HG03457 (cell line): ENCODE measurements around the gene ZBTB47.

Experiments used
- ATAC-seq: cut with Tn5 transposase; IDR thresholded peaks from one replicate; pipeline ENCODE4 v1.9.1; 2021; ENCODE audit warnings: moderate number of reproducible peaks; ENCODE audit not compliant: unreplicated experiment

The ZBTB47 gene

DNA sequence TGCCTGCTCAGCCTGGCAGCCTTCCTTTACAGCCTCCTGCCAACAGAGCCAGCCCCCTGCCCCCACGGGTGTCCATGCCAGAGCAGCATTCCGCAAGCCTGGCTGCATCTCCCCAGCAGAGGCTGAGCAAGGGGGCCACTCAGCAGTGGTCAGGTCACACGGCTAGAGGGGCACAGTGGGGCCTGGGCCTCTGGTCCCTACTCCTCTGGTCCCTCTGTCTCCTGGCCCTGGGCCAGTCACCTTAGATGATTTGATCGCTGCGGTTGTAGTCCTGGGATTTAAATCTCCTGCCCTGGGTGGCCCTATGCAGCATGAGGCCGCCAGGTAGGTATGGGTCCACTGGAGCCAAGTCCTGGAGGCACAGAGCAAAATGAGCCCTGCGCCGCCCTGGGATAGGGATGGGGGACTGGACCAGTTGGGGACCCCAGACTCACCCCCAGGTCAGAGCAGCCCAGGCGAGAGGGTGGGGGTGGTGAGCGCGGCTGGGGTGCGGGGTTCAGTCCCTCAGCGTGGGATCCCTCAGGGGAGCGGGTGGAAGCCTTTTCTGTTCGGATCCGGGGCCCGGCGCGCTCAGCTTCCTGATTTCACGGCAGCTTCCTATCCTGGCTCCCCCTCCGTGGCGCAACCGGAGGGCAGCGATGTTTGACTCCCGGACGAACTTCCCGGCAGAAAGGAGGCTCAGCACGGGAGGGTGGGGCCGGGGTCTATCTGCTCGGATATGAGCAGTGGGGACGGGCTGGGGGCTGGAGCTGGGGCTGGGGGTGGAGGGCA is at the start of gene ZBTB47:
TSS of gene ZBTB47 (plus strand) at position 138 of the 771 bp plus-strand sequence. CDS start 4,659 bp downstream, outside the sequence.
- no peak for ATAC-seq

DNA sequence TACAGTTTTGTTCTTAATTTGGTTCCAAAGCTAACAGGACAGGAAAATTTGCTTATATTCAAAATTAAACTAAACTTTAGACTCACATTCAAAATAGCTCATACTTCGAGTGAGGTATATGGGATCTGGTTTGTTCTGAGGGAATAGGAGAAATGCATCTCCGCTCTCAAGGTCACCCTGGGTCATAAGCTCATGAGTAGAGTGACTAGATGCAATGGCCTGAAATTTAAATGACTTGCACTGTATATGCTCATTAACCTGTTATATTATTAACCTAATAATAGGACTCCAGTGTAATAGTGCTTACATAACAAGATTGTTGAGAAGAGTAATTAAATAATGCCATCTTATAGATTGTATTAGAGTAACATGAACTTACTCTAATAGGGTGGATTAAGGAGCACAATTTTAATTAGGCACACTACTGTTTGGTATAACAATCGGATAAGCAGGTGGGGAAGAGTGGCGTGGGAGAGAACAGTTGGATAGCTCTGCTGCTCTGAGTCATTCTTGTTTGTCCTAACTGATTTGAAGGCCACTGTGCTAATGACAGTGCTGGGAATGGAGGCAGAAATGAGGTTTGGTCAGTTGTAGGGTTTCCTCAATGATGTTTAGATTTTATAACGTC is 47.8 kb upstream of the ZBTB47 start:
- ATAC-seq, result no peak

DNA sequence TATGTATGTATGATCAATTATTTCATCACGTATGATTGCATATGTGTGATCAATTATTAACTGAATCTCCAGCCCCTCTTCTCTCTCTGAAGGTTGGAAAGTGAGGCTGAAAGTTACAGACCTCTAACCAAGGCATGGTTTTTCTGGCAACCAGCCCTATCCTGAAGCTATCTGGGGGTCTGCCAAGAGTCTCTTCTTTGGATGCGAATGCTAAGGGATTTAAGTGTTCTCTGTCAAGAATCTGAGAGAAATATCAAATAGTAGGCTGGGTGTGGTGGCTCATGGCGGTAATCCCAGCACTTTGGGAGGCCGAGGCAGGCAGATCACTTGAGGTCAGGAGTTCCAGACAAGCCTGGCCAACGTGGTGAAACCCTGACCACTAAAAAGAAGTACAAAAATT is 44.9 kb upstream of the ZBTB47 start:
- ATAC-seq, result no peak

DNA sequence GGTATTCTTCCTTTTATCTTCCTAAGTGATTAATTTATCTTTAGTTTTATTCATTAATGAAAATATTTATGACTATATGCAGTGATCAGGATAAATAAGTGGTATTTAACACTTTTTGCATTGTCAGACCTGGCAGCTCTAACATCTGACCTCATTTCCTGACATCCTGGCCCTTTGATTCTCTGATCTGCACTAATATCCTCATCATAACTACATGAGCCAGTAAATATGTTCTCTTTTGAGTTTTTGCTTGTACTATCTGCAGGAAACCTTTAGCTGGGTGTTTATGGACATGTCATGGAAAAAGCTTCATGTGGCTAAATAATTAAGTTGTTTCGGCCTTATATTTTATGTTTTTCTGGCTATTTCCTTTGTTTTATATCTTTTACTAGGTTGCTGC is 42.5 kb upstream of the ZBTB47 start:
- ATAC-seq, result no peak

DNA sequence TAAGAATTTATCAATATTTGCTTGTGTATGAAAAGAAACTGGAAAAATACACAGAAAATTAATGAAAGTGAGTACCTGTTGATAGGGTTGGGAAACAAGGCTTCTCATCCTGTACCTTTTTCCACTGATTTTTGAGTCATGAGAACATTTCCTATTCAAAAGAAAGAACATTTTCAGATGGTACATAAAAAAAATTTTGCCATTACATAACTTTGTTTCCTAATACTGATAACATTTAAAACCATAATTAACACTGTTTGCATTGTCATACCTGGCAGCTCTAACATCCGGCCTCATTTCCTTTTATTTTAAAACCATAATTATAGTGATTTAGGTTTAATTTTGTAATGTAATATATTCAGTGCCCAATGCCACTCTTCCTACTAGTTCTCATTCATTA is 41.3 kb upstream of the ZBTB47 start:
- ATAC-seq, result no peak

DNA sequence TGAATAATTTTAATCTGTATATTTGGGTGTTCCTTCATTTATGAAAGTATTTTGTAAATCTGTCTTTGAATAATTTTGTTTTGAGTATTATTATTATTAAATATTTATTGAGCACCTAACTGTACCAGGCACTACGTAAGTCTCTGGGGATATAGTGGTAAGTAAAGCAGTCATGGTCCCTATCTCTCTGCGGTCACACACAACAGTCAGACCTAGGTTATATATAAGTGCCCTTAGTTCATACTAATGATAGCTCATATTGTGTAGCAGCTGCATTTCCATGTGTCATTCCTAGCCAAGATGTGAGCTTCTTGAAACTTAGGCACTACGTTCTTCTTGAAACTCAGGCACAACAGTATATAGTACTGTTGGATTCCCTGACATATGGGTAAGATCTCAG is 40.6 kb upstream of the ZBTB47 start:
- no peak for ATAC-seq

DNA sequence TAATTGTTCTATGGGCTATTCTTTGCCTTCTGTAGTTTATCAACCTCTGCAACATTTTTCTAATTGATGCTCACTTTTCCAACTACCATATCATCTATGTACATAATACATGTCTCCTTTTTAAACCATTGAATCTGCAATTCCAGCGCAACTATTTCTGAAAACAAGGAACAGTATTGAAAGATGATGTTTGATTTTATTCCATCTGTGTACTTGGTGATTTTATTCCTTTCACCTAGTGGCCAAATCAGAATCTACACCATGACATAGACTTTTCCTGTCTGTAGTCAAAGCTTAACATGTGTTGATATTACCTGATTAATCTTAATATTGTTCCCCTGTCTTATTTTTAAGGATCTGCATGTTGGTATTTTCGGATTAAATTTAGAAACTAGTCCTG is 40.0 kb upstream of the ZBTB47 start:
- ATAC-seq, result no peak

- ATAC-seq, result no peak
These were observed 21.9 kb upstream of the ZBTB47 start for GRCh38 chr3:42631620-42632019.

GRCh38 chr3:42632146-42632545 is 21.4 kb upstream of the ZBTB47 start:
- no peak for ATAC-seq

DNA sequence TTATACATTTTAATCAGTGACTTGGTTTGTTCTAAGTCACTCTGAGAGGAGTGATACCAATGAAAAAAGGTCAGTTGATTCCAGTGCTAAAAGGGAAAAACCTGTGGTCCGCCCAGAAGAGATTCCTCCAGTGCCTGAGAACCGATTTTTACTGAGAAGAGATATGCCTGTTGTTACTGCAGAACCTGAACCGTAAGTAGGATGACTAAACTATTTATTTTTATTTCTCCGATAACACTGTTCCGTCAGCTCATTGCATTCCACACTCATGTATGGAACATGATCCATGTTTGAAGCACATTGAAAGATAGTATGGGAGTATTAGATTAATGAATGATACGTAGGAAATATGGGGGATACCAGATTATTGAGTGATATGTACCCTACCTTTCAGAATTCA is 20.0 kb upstream of the ZBTB47 start:
- ATAC-seq, result no peak

- no peak for ATAC-seq
These were observed 18.4 kb upstream of the ZBTB47 start for GRCh38 chr3:42635111-42635510.

GRCh38 chr3:42637001-42637400 is 16.5 kb upstream of the ZBTB47 start:
- no peak for ATAC-seq

DNA sequence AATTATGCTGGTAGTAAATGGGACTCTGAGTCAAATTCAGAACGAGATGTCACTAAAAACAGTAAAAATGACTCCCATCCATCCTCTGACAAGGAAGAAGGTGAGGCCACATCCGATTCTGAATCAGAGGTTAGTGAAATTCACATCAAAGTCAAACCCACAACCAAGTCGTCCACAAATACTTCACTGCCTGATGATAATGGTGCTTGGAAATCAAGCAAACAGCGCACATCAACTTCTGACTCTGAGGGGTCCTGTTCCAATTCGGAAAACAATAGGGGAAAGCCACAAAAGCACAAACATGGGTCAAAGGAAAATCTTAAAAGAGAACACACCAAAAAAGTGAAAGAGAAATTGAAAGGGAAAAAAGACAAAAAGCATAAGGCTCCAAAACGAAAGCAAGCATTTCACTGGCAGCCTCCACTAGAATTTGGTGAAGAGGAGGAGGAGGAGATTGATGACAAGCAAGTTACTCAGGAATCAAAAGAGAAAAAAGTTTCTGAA is 15.1 kb upstream of the ZBTB47 start:
- ATAC-seq, result no peak

GRCh38 chr3:42639192-42639591 is 14.3 kb upstream of the ZBTB47 start:
- no peak for ATAC-seq

DNA sequence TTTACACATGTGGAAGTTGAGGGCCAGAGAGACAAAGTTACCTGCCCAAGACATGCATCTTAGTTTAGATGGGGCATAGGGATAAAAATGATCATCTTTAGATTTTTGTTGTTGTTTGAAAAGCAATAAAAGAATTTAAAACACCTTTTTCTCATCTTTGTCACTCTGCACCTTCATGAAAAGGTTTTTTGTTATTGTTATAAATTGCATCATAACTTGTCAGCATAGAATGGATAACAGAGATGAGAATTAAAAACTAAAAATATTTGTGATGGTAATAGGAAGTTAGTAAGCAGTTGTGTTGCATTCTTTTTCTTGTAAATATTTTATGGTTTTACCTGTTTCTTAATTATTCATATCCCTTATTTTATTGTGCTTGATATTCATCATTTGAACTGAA is 13.4 kb upstream of the ZBTB47 start:
- no peak for ATAC-seq

GRCh38 chr3:42640771-42641370 is 12.6 kb upstream of the ZBTB47 start:
- no peak for ATAC-seq

- no peak for ATAC-seq
These were observed 5.6 kb upstream of the ZBTB47 start for GRCh38 chr3:42647821-42648459.

- no peak for ATAC-seq
These were observed 4.5 kb upstream of the ZBTB47 start for GRCh38 chr3:42649006-42649405.

GRCh38 chr3:42649783-42650182 is 3.7 kb upstream of the ZBTB47 start:
- no peak for ATAC-seq

- no peak for ATAC-seq
These were observed 2.0 kb upstream of the ZBTB47 start for GRCh38 chr3:42651248-42652091.

GRCh38 chr3:42652251-42652610 is 1.3 kb upstream of the ZBTB47 start:
- peak; percentile 22 for ATAC-seq
